Kidney epithelial cell (primary cell): ENCODE results near the gene UBE2M. TPM values are rescaled to one million over a fixed set of nuclear protein-coding genes. Genes with fewer than 3 reads are reported as not detected.

ENCODE experiments used
- DNase-seq: peaks from one replicate; pipeline ENCODE4 v3.0.0-alpha.2; 2010; ENCODE audit warnings: low read depth
- H3K27me3 ChIP-seq: 2 replicates; pipeline ENCODE4 v1.6.0; 2011; ENCODE audit warnings: low read length; ENCODE audit not compliant: control insufficient read depth, insufficient read depth
- H3K36me3 ChIP-seq: 2 replicates; pipeline ENCODE4 v1.5.1; 2011; ENCODE audit warnings: low read length; ENCODE audit not compliant: control insufficient read depth, insufficient read depth
- H3K4me3 ChIP-seq: 2 replicates; pipeline ENCODE4 v1.5.1; 2011; ENCODE audit warnings: low read depth, mild to moderate bottlenecking, control low read depth, low read length
- CTCF ChIP-seq: IDR thresholded peaks from 2 replicates; pipeline ENCODE4 v1.5.1; 2011; ENCODE audit warnings: mild to moderate bottlenecking, moderate library complexity, low read length, control low read depth, inconsistent platforms; ENCODE audit not compliant: insufficient read depth, poor library complexity, severe bottlenecking
- total RNA-seq: library from RNA; depleted of rRNA; stranded (reverse); fragments of >200 nt; gene quantifications from 2 replicates; pipeline ENCODE4 v1.2.3, GENCODE V29; 2015

The UBE2M gene
- total RNA-seq, 1 donor from 2014 or later: 50.3 TPM

- H3K36me3 ChIP-seq: peaks cover 1% of the 10 kb centered on the region
- H3K27me3 ChIP-seq: no peaks in the 10 kb centered on the region
- TF ChIP-seq CTCF: no peak
- no peak for DNase-seq
- H3K4me3 ChIP-seq: peak overlapping the region; percentile 95
Observed at GRCh38 chr19:58560007-58560887, 1.8 kb upstream of the UBE2M start.

DNA sequence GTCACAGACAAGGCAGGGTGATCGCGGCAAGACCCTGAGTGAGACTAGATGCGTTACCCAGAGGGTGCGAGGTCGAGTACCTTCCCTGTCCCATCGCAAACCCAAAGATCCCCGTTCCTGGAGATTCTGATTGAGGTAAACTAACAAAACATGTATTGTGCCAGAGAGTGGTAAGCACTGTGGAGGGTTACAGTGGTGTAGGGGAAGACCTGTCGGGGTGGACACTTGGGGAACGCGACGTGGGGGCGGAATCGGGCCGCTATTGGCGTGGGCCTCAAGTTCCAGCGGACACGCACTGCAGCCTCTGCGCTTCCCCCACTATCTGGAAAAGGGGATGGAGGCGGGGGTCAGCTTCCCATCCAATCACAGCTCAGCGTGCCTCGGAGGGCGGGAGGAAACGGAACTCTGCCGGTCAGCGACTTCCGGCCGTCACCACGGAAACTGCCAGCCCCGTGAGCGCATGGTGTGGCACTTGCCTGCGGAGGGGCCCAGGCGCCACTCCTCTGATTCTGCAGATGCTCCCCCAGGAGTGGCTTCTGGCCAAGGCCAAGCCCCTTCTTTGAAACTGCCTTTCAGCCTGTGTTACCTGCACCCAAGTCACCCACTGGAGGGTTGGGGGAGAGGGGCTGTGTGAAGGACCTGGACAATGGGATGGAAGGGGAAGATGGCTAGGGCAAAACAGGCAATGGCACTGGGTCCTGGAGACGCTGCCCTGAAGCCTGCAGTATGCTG lies 1.0 kb upstream of the UBE2M start:
- no peak for DNase-seq
- Histone ChIP-seq H3K36me3 (peaks cover 1% of the 10 kb centered on the region), H3K27me3 (no peaks in the 10 kb centered on the region), H3K4me3 (peak overlapping the region; percentile 95)
- TF ChIP-seq CTCF: no peak

DNA sequence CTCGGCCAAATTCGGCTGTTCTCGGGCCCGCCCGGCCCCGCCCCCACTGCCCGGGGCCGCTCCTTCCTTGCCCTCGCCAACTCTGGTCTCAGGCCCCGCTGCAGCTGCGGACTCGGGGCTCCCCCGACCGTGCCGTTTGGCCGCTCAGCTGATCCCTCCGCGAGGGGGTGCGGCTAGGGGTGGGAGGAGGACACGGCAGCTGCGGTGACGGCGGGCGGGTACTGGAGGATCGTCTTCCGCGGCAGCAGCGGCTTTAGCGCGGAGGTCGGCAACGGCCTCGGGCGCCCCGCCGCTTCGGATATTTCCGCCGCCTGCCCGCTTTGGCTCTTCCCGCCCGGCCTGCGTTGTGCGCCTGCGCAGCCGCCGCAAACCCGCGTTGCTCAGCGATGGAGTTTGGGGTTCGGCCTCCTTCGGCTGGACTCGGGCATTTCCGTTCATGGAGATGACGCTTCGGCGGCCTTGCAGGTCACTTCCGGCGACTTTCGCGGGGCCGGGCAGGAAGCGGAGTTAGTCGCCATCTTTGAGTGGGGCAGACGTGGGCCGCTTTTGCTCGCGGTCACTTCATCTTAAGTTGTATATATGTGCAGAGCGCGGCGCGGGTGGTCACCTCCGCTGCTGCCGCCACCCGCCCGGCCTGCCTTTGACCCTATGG lies 338 bp upstream of the UBE2M start:
- no peak for TF ChIP-seq CTCF
- H3K27me3 ChIP-seq: no peaks in the 10 kb centered on the region

DNA sequence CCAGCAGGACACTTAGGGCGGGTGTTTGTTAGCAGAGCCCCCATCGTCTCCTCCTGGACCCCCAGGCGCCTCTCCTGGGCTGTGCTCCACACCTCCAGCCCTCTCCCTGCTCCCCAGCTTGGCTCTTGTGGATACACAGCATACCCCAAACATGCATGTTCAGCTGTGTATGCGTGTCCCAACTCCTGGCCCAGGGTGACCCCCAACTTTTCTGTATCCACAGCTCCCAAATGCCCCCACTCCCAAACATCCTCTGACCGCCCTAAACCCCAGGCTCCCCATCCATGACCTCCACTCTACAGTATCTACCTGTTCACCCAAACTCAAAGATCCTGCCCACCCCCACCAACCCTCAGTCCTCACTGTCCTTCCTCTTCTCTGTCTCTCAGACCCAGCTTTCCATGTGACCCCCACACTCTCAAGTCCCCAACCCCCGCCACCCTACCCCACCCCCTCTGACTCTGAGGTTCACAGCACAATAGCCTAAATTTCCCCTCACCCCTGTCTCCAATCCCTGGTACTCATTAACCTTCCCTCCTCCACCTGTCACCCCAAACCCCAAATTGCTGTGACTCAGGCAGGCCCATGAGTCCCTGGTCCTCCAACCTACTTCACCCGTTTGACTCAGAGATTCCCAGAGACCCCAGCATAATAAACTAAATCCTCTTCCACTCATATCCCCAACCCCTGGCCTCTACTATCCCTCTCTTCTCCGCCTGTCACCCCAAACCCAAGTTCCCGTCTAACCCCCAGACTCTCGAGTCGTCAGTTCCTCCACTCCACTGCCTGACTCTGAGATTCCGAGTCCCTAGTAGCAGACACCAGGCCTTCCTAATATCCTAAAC lies 968 bp downstream of the UBE2M start:
- H3K36me3 ChIP-seq: peaks cover 1% of the 10 kb centered on the region
- H3K27me3 ChIP-seq: no peaks in the 10 kb centered on the region
- peak overlapping the region; percentile 95 for H3K4me3 ChIP-seq
- DNase-seq: no peak
- no peak for TF ChIP-seq CTCF

More for the DNA sequence above, 338 bp upstream of the UBE2M start:
- peaks cover 1% of the 10 kb centered on the region for H3K36me3 ChIP-seq
- peak; percentile 94 for DNase-seq
- peak overlapping the region; percentile 95 for H3K4me3 ChIP-seq

- no peak overlapping the region for H3K4me3 ChIP-seq
- H3K36me3 ChIP-seq: peaks cover 2% of the 10 kb centered on the region
- DNase-seq: no peak
- TF ChIP-seq CTCF: no peak
- no peaks in the 10 kb centered on the region for H3K27me3 ChIP-seq
Observed at GRCh38 chr19:58556622-58557220, 1.7 kb downstream of the UBE2M start.
